Neural cell (in vitro differentiated cells): ENCODE data around the gene RAB28. TPM values are rescaled to one million over a fixed set of nuclear protein-coding genes. Genes with fewer than 3 reads are reported as not detected.

Source experiments
- H2AFZ ChIP-seq: fragments of 200-600, 300-800 bp; sonication (generic), shearing (Covaris generic); 2 replicates; pipeline ENCODE4 v1.6.0; 2014; ENCODE audit warnings: low read depth, mild to moderate bottlenecking, antibody characterized with exemption, low read length, moderate library complexity
- H3F3A ChIP-seq: fragments of 200-600 bp; shearing (Covaris generic); 2 replicates; pipeline ENCODE4 v1.6.1; 2016; ENCODE audit warnings: mild to moderate bottlenecking, moderate library complexity, mixed read lengths, antibody characterized with exemption, low read length; ENCODE audit not compliant: insufficient read depth, poor library complexity, severe bottlenecking
- H3K27ac ChIP-seq: fragments of 200-600, 300-800 bp; sonication (generic), shearing (Covaris generic); 2 replicates; pipeline ENCODE4 v1.5.1; 2014; ENCODE audit warnings: mild to moderate bottlenecking, low read length, moderate library complexity
- H3K27me3 ChIP-seq: fragments of 300-800, 200-600 bp; sonication (generic), shearing (Covaris generic); 2 replicates; pipeline ENCODE4 v1.6.0; 2014; ENCODE audit warnings: mild to moderate bottlenecking, low read depth, low read length, moderate library complexity; ENCODE audit not compliant: insufficient read depth
- H3K36me3 ChIP-seq: fragments of 300-800, 200-600 bp; sonication (generic), shearing (Covaris generic); 2 replicates; pipeline ENCODE4 v1.5.1; 2014; ENCODE audit warnings: mild to moderate bottlenecking, antibody characterized with exemption, low read length, moderate library complexity; ENCODE audit not compliant: insufficient read depth
- H3K4me2 ChIP-seq: fragments of 300-800, 200-600 bp; sonication (generic), shearing (Covaris generic); 2 replicates; pipeline ENCODE4 v1.6.0; 2014; ENCODE audit warnings: mild to moderate bottlenecking, low read length
- H3K4me3 ChIP-seq: fragments of 300-800, 200-600 bp; sonication (generic), shearing (Covaris generic); 2 replicates; pipeline ENCODE4 v1.5.1; 2014; ENCODE audit warnings: mild to moderate bottlenecking, low read length, moderate library complexity
- H3K79me2 ChIP-seq: fragments of 200-600 bp; shearing (Covaris generic); replicated peaks from 2 replicates; pipeline ENCODE4 v1.6.0; 2014; ENCODE audit warnings: mild to moderate bottlenecking, low read length, moderate library complexity; ENCODE audit not compliant: insufficient read depth
- H3K9ac ChIP-seq: fragments of 300-800, 200-600 bp; sonication (generic), shearing (Covaris generic); 2 replicates; pipeline ENCODE4 v1.6.1; 2016; ENCODE audit warnings: mild to moderate bottlenecking, low read length, mixed read lengths
- H3K9me2 ChIP-seq: fragments of 200-600 bp; shearing (Covaris generic); 2 replicates; pipeline ENCODE4 v1.6.1; 2016; ENCODE audit warnings: mild to moderate bottlenecking, low read length, mixed read lengths; ENCODE audit not compliant: insufficient read depth
- H3K9me3 ChIP-seq: fragments of 200-600, 300-800 bp; sonication (generic), shearing (Covaris generic); 2 replicates; pipeline ENCODE4 v1.6.1; 2016; ENCODE audit warnings: mild to moderate bottlenecking, mixed run types, low read length, moderate library complexity, mixed read lengths
- H4K20me1 ChIP-seq: fragments of 200-600 bp; shearing (Covaris generic); 2 replicates; pipeline ENCODE4 v1.6.1; 2016; ENCODE audit warnings: mild to moderate bottlenecking, mixed run types; ENCODE audit not compliant: insufficient read depth
- CTCF ChIP-seq: fragments of 450-650 bp; IDR thresholded peaks from 2 replicates; pipeline ENCODE4 v1.5.1; 2014; ENCODE audit warnings: antibody characterized with exemption, mild to moderate bottlenecking, moderate library complexity; ENCODE audit not compliant: poor library complexity, severe bottlenecking
- EP300 ChIP-seq: fragments of 450-650 bp; conservative IDR thresholded peaks from 2 replicates; pipeline ENCODE4 v1.6.1; 2014; ENCODE audit warnings: antibody characterized with exemption, mild to moderate bottlenecking, moderate library complexity; ENCODE audit not compliant: poor library complexity, severe bottlenecking
- EZH2 ChIP-seq: fragments of 200-600, 300-800 bp; shearing (Covaris generic), sonication (generic); IDR thresholded peaks from 2 replicates; pipeline ENCODE4 v1.6.1; 2014; ENCODE audit warnings: antibody characterized with exemption, low read length, borderline replicate concordance, mild to moderate bottlenecking; ENCODE audit not compliant: insufficient read depth, poor library complexity, severe bottlenecking
- MXI1 ChIP-seq: fragments of 450-650 bp; conservative IDR thresholded peaks from 2 replicates; pipeline ENCODE4 v1.6.1; 2014; ENCODE audit warnings: antibody characterized with exemption, mild to moderate bottlenecking; ENCODE audit not compliant: poor library complexity, severe bottlenecking
- POLR2AphosphoS5 ChIP-seq: IDR thresholded peaks from 2 replicates; pipeline ENCODE4 v1.6.1; 2012
- RAD21 ChIP-seq: fragments of 450-650 bp; conservative IDR thresholded peaks from 2 replicates; pipeline ENCODE4 v1.6.1; 2014; ENCODE audit warnings: antibody characterized with exemption, mild to moderate bottlenecking, moderate library complexity
- REST ChIP-seq: IDR thresholded peaks from 2 replicates; pipeline ENCODE4 v1.6.1; 2012; ENCODE audit warnings: borderline replicate concordance
- SMC3 ChIP-seq: fragments of 450-650 bp; conservative IDR thresholded peaks from 2 replicates; pipeline ENCODE4 v1.6.1; 2014; ENCODE audit warnings: antibody characterized with exemption, mild to moderate bottlenecking, moderate library complexity; ENCODE audit not compliant: poor library complexity
- TAF1 ChIP-seq: IDR thresholded peaks from 2 replicates; pipeline ENCODE4 v1.6.1; 2012; ENCODE audit warnings: low read depth
- polyA plus RNA-seq: library from polyadenylated mRNA; depleted of rRNA; stranded (reverse); fragments of >200 nt; gene quantifications from 2 replicates; pipeline ENCODE4 v1.2.3, GENCODE V29; 2014

The RAB28 gene
- polyA plus RNA-seq, 1 donor from 2014 or later = 60.7 TPM

GRCh38 chr4:13386405-13387107, 97.6 kb downstream of the RAB28 start:
- no peaks in the 10 kb centered on the region for H3K9me2 ChIP-seq
- H3K4me3 ChIP-seq = no peak overlapping the region
- H3K9ac ChIP-seq = no peak overlapping the region
- no peak overlapping the region for H3K27ac ChIP-seq
- peaks cover 14% of the 10 kb centered on the region for H3K79me2 ChIP-seq
- no peak overlapping the region for H2AFZ ChIP-seq
- no peaks in the 10 kb centered on the region for H3F3A ChIP-seq
- H3K36me3 ChIP-seq = no peaks in the 10 kb centered on the region
- TF ChIP-seq POLR2AphosphoS5 = no peak
- no peak for TF ChIP-seq EP300
- no peak for TF ChIP-seq SMC3
- TF ChIP-seq EZH2 = no peak
- no peak for TF ChIP-seq CTCF
- TF ChIP-seq RAD21 = no peak
- no peaks in the 10 kb centered on the region for H3K9me3 ChIP-seq
- no peak overlapping the region for H3K4me2 ChIP-seq
- no peaks in the 10 kb centered on the region for H3K27me3 ChIP-seq
- H4K20me1 ChIP-seq = no peaks in the 10 kb centered on the region

- Histone ChIP-seq H3K27ac (no peak overlapping the region), H3K9ac (no peak overlapping the region), H3K9me3 (no peaks in the 10 kb centered on the region), H2AFZ (no peak overlapping the region), H3K4me2 (no peak overlapping the region), H3K9me2 (no peaks in the 10 kb centered on the region), H3K27me3 (no peaks in the 10 kb centered on the region), H3K79me2 (peaks cover 14% of the 10 kb centered on the region), H3F3A (no peaks in the 10 kb centered on the region), H3K4me3 (no peak overlapping the region), H3K36me3 (no peaks in the 10 kb centered on the region), H4K20me1 (no peaks in the 10 kb centered on the region)
- TF ChIP-seq POLR2AphosphoS5 (no peak), MXI1 (no peak), RAD21 (no peak), EZH2 (no peak), CTCF (no peak), REST (no peak), EP300 (no peak), SMC3 (no peak), TAF1 (no peak)
Observed at GRCh38 chr4:13384055-13384454, 100.1 kb downstream of the RAB28 start.
